GM20431 (cell line): Measurements from ENCODE around the gene PEMT.

ENCODE experiments used
- in situ Hi-C: fragments of 300-500 bp; cut with MseI, MboI; formaldehyde crosslinking; loops from one replicate; pipeline ENCODE4 v1.15.0; 2020; ENCODE audit warnings: low sequenced_read_pairs; ENCODE audit not compliant: unreplicated experiment

The PEMT gene

DNA sequence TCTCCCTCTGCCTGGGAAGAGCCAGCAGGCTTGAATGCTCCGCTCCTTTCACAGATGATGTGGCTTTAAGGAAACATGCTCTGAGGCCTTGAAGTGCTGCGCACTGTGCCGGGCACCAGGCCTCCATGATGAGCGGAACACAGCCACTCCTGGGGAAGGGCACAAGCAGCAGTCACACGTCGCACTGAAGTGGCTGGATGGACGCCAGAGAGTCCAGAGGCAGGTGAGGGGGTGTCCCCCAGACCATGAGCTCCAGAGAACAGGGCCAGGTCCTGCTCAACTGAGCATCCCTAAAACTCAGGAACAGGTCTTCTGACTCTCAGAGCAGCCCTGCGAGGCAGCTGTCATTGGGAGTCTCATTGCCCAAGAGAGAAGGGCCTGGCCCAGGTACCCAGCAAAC is 35.6 kb downstream of the PEMT start:
- in situ Hi-C loops = no loop called here

DNA sequence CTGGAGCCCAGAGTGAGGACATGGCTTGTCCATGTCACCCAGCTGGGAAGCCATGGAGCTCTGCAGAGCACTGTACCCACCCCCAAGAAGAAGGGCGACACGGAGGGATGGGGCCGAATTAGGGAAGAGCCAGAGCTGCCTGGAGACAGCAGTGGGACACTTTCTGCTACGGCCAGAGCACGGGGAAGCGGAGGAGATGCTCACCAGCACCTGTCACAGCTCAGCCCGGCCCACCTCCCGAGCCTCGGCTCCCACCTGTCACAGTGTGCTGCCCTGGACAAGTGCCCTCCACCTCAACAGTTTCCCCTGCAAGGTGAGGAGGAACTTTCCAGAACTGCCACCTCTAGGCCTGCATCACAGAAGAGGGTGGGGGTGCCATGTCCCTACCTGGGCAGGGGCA is 36.4 kb downstream of the PEMT start:
- in situ Hi-C loops = no loop called here

DNA sequence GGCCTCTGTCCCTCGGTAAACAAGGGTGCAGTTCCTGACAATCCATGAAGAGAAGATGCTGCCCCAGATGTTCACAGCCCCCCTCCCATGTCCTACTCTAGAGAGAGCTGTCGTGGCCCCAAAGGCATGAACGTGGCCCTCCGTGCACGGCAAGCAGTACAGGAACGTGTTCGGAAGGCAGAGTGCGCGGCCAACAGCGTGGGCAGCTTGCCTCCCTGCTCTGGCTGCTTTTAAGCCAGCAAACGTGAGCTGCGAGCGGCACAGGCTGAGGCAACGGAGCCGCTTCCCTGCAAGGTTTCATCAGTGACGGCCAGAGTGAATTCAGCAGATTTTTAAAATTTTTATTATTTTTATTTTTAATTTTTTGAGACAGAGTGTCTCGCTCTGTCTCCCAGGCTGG is 37.2 kb downstream of the PEMT start:
- in situ Hi-C loops = no loop called here

DNA sequence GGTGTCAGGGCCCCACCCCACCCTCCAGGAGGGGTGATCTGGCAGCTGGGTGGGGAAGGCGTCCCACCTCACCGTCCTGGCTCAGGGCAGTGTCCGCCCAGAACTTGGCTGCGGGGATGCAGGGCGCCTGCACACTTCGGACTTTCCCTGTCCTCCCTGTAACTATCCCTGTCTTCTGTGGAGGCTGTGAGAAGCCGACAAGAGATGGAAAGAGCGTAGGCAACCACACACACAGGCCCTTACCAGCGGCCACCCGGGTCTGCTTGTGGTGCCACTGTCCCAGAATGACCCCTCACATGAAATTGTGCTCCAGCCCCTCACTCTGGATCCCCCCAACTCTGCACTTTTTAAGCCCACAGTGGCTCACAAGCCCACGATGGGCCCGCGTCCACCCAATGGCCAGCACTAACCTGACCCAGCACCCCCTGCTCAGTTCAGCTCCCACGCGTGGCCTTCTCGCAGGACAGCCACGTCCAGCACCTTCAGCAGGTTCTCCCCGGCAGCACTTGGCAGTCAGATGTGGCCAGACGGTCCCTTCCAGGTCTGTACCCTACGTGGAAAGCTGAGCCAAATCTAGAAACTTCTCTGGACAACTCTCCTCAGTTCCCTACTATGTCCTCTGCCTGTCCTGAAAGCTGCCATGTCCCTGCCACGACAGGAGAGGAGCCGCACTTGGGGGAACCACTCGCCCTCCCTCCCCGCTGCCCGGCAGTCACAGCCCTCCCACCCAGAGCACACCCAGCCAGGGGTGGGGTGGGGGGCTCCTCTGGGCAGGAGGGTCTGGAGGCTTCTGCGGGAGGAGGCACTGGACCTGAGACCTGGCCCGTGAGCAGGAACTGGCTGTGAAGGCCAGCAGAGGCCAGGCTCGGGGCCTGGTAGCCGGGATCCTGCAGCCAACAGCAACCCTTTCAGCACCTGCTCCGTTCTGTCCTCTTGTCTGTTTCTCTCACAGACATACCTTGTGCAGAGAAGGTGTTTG is 38.0 kb downstream of the PEMT start:
- in situ Hi-C loops = no loop called here

DNA sequence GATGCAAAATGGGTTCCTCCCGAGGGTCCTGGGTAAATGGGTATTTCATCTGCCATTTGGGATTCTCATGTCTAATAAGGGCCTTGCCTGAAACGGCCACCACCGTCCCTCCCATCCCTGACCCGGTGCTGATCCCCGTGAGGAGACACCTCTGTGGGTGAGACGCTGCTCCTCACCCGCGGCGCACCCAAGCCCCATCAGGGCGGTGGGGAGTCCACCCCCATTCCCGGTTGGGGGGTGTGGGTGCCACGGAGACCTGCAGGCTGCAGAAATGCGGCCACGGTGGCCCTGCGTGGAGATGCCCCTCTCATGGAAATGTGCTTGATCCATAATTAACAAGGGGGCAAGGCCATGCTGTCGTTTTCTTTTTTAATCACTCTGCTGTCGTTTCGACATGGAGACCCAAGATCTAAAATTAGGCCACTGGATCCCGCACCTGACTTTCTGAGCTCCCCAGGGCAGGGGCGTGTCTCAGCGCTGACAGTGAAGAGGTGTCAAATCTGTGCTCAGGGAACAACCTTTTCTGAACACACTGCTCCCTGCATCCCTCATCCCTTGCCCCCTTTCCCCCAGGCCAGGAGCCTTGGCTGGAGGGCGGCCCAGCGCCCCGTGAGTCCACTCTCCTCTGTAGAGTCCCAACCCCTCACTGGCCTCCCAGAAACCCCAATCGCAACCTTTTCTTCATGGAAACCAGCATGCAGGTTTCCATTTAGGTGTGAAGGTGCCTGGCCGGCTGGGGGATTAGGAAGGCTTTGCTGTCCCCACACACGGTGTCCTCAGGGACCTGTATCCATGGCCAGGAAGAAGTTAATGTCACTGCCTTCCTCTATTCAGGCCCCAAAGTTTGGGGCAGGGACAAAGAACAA is 38.9 kb downstream of the PEMT start:
- in situ Hi-C loops = no loop called here

DNA sequence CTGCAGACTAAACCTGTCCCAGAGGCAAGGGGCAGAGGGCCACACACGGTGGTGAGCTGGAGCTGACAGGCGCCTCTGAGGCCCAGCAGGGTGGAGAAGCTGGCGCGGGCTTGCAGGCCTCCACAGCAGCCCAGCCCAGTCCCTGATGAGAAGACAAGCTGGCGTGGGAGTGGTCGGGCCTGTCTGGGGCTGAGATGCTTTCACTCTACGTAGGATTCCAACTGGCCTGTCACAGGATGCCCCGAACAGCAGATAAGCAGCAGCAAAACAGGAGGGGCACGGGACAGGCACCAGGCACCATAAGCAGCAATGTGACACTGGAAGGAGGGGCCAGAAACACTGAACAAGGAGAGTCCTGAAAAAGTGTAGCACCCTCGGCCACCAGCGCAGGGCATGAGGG is 40.1 kb downstream of the PEMT start:
- in situ Hi-C loops = no loop called here

DNA sequence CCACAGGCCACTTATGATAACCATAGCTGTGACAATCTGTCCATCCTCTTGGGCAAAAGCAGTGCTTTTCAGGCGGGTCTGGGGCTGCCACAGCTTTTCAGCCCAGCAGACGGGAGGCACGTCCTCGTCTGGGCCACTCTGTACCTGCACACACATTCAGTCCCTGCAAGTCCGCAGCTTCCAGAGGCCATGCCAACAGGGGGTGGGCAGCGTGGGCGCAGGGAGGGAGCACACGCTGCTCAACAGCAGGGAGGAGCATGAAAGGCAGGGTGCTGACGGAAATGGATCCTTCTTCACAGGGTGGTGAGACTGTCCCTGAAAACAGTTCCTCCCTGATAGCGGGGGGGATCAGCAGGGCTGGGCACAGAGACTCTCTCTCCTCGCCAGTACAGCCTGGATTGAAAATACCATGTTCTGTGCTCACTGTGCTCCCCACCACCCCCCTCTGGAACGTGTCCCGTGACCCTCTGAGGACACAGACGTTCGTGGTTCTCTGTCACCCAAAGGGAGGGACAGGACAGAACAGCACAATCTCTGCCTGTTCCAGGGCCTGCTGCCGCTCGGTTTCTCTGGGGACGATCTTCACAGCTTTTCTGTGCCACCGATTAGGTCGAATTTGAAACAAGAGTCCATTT is 41.7 kb downstream of the PEMT start:
- in situ Hi-C loops = no loop called here

DNA sequence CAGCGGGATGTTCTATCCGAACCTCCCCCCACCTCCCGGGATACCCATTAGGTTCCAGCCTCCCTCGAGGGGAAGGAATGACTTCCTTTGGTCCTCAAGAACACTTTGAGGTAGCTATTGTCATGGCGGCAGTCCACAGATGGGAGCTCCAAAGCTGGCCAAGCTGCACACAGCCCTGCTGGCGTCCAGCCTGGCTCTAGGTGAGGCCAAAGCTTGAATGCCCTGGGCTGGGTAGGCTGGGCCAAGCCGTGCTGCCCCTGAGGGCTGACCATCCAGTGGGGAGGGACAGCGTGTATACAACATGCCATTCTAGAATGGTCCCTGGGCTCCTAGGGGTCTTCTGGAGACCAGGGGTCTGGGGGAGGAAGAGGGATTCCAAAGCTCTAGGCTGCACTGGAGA is 43.5 kb downstream of the PEMT start:
- in situ Hi-C loops = no loop called here

DNA sequence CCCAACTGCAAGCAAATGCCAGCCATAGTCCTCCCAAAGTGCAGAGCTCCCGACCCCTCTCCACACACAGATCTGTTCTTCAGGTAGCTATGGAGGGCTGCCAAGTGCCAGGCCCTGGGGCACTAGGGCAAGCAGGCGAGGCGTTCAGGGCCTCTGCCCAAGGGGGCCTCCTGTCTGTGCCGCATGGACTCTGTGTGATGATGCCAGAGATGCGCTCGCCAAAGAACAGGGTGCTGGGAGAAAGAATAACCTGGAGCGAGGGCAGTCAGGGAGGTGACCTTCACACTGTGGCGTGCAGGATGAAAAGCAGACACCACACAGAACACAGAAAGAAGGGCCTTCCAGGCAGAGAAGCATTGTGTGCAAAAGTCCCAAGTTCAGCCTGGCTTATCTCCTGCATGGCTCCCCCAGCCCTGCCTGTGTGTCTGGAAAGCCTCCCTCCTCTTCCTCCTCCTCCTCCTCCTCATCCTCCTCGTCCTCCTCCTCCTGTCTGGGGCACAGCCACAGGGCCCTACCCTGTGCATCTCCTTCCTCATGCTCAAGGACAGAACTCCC is 44.2 kb downstream of the PEMT start:
- in situ Hi-C loops = no loop called here

DNA sequence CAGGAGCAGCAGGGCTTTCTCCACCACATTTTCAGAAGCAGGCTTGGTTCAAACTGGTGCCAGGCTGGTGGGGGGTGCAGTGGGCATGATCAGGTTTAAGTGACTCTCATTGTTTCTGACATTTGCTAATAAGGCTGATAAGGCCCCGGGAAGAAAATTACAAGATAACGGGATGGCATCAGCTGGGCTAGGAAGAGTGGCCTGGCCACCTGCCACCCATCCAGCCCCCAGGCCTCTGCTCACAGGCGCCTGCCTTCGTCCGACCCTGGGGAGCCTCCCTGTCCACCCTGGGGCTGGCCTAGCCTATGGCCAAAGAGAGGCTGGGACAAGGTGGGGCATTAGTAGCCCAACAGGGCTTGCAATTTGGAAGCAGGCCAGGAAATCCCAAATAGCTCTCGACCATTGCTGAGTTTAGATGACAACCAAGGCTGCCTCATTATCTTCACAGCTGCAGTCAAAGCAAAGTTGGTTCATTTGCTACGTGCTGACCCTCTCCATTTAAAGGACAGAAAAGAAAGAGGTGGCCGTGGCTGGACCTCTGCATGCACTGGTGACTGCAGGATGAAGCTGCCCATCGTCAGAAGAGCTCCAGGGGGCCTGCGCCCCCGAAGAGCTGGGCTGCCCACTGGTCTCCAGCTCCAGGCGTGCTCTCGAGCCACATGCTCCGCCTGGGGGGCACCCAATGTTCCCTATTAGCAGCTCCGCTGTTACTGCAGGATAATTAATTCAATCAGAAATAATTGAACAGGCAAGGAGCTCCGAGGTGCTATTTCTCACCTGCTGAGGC is 44.9 kb downstream of the PEMT start:
- in situ Hi-C loops = no loop called here

DNA sequence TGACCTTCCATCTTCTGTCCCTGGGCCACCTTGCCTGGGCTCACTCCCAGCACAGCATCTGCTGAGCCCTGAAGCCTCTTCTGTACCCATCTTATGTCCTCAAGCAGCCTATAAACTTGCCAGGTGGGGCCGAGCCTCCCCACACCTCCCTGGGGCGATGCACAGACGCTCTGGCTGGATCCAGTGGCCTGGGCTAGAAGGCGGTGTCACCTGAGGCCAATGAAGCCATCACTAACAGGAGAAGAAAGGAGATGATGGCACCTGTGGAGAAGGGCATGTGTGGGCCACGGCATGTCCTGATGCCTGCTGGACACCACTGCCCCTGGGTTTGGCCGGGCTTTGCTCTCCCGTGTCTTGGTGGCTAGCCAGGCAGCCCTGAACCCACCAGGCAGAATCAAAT is 45.5 kb downstream of the PEMT start:
- in situ Hi-C loops = no loop called here

DNA sequence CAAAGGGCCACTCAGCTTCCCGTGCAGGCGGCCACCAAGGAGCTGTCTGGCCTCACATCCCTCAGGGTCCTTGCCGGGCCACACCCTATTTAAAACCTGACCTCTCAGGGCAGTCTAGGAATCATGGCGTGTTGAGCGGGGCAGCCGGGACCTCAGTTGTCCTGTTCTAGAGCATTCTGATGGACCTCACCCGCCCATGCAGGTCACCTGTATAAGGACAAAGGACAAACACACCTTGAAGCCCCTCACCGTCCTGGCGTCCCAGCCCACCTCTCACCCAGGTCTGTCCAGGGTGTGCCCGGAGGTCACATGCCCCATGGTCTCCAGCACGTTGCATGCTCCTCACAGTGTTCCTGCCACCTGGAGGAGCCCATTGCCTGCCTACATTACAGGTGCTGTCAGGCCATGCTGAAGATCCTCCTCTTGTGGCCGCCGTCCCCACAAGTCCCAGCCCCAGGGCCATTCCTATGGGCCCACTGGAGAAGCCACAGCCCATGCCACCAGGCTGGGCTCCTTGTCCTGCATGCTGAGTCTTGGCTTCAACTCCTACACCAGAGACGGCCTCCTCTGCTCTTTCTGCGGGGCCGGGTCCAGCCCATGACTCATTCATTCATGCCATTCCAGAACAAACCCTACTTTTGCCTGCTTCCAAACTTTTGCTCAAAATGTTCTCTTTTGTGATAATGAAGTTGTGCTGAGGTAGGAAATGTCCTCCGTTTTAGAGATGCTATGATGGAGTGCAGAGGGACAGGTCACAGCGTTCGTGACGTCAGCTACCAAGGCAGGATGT is 46.3 kb downstream of the PEMT start:
- in situ Hi-C loops = no loop called here

DNA sequence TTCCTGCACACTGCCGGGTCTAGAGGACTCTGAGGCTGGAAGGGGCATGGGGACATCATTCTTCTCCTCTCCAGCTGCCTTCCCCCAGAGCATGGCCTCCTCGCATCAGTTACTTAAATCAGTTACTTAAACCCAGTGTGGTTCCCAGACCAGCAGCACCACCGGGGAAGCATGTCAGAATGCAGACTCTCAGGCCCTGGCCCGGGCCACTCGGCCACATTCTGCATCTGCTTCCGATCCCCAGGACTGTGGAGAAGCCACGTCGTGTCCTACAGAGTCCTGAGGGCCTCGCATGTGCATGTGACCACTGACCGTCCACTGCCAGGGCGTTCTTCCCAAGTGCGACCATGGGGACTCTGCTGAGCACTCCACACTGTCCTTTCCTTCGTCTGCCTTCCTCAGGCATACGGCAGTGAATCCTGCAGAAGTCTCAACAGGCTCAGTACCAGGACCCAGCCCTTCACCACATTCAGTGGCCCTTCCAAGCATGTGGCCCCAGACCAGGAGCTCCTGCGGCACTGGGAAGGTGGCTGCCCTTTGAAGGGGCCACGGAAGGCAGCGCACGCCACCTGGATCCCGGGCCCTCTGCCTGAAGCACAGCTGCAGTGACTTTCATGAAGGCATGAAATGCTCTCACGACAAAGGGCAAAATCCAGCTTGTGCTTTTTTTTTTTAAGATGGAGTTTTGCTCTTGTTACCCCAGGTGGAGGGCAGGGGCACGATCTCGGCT is 48.4 kb downstream of the PEMT start:
- in situ Hi-C loops = no loop called here

DNA sequence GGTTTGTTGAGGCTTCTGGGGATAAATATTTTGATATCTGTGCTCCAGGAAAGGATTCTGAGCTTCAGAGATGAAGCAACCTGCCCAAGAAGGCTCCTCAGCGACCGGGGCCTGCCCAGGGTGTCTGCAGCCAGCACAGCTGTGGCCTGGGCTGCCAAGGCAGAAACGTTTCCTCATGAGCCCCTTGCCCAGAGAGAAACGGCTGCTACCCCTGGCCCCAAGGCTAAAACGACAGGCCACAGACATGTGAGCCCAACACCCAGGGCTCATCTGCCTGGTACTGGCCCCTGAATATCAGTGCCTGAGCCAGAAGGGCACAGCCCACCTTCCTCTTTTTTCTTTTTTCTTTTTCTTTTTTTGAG is 49.9 kb downstream of the PEMT start:
- in situ Hi-C loops = no loop called here

DNA sequence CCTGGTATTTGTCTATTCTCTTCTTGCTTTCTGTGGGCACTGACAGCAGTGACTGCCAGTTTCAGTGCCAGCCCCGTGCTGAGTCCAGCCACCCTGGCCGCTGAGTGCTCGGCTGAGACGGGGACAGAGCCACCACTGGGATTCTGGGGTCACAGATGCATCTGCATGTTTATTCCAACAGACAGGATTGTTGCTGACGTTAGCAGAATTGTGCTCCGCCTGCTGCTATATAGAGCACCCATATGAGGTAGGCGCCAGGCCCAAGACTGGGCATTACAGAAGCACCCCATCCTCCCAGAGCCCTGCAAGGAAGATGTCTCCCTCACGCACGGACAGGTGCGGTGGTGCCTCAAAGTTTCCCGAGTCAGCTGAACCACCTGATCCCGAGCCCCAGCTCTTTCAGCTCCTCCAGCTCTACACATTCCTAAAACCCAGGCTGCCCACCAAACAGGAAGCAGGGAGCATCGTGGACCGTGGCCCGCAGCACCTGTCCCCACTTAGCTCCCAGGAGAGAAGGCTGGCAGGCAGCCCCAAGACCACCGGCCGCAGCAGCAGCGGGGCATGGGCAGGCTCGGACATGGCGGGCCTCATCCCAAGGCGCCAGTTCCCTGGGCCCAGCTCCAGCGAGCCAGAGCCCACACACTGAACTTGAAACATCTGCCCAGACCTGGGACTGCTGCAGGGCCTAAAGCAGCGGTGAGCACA is 50.4 kb downstream of the PEMT start:
- in situ Hi-C loops = no loop called here

DNA sequence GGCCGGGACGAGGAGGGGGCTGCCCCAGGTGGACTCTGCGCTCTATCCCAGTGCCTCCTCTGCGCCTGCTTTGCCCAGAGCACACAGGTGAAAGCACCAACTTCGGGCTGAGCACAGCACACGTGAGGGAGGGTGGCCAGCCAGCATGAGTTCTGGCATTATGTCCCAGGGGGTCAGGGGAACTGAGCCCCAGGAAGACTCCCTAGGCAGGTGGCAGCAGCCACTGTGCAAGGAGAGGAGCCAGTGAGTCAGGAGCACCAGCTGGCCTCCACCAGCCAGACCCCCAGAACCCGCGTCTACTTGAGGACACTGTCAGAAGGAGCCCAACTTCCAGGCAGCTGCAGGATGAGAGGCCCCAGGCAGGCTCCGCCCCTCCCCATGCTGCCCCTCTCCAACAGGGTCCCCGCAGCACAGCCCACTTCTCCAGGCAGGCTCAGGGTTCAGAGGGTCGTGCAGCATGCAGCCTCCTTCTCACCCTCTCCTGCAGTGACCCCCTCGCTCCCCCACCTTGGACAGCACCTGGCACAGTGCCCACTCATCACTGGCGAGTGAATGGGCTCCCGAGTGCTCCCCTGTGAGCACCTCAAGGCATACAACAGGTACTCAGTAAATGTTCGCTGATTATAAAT is 51.1 kb downstream of the PEMT start:
- in situ Hi-C loops = no loop called here

DNA sequence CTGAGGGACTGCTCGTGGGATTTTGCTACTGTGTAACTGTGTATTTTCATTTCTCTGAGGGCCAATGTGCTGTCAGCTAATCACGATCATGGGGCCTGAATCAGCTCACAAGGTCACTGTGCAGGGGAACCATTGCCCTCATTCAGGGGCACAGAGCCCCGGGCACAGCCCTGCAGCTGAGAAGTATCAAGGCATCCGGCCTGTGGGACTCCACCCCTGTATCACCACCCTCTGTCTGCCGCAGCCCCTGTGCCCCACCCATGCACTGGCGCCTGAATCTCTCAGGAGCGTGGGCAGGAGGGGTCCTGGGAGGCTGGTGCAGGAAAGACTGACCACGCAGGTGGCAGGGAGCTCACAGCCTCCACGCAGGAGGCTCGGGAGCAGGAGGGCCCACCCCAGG is 51.9 kb downstream of the PEMT start:
- in situ Hi-C loops = no loop called here
